HK-2 (cell line): ENCODE data around the gene FRMD6.

Experiments
- DNase-seq: peaks from one replicate; pipeline ENCODE4 v3.0.0-alpha.2; 2018; ENCODE audit not compliant: unreplicated experiment

The FRMD6 gene

GRCh38 chr14:51666826-51667225 lies 15.1 kb downstream of the FRMD6 start:
- DNase-seq, result no peak

GRCh38 chr14:51668870-51669269 lies 17.2 kb downstream of the FRMD6 start:
- no peak for DNase-seq

GRCh38 chr14:51674294-51675002 lies 22.7 kb downstream of the FRMD6 start:
- DNase-seq, result no peak

GRCh38 chr14:51676549-51676948 lies 24.8 kb downstream of the FRMD6 start:
- DNase-seq, result no peak

GRCh38 chr14:51677266-51677665 lies 25.6 kb downstream of the FRMD6 start:
- no peak for DNase-seq

GRCh38 chr14:51677738-51678137 lies 26.0 kb downstream of the FRMD6 start:
- DNase-seq, result no peak

GRCh38 chr14:51680031-51680430 lies 28.3 kb downstream of the FRMD6 start:
- DNase-seq, result no peak

- DNase-seq, result no peak
These were observed 29.7 kb downstream of the FRMD6 start for GRCh38 chr14:51681411-51681810.

GRCh38 chr14:51682411-51682810 lies 30.7 kb downstream of the FRMD6 start:
- DNase-seq, result no peak

- DNase-seq, result no peak
These were observed 33.0 kb downstream of the FRMD6 start for GRCh38 chr14:51684760-51685159.

- no peak for DNase-seq
These were observed 39.5 kb downstream of the FRMD6 start for GRCh38 chr14:51691176-51691575.

GRCh38 chr14:51692646-51693045 lies 40.9 kb downstream of the FRMD6 start:
- no peak for DNase-seq

- no peak for DNase-seq
These were observed 46.1 kb downstream of the FRMD6 start for GRCh38 chr14:51697848-51698247.

GRCh38 chr14:51701951-51702350 lies 50.2 kb downstream of the FRMD6 start:
- DNase-seq, result no peak

GRCh38 chr14:51703787-51704186 lies 52.1 kb downstream of the FRMD6 start:
- no peak for DNase-seq

GRCh38 chr14:51704545-51704944 lies 52.8 kb downstream of the FRMD6 start:
- no peak for DNase-seq

- DNase-seq, result no peak
These were observed 55.6 kb downstream of the FRMD6 start for GRCh38 chr14:51707327-51707726.

GRCh38 chr14:51711505-51711904 lies 59.8 kb downstream of the FRMD6 start:
- DNase-seq, result no peak

GRCh38 chr14:51715250-51715649 lies 63.5 kb downstream of the FRMD6 start:
- no peak for DNase-seq

GRCh38 chr14:51715742-51716141 lies 64.0 kb downstream of the FRMD6 start:
- no peak for DNase-seq

GRCh38 chr14:51716610-51717009 lies 64.9 kb downstream of the FRMD6 start:
- no peak for DNase-seq

- no peak for DNase-seq
These were observed 66.1 kb downstream of the FRMD6 start for GRCh38 chr14:51717766-51718165.

- DNase-seq, result no peak
These were observed 68.2 kb downstream of the FRMD6 start for GRCh38 chr14:51719955-51720354.

GRCh38 chr14:51723990-51724389 lies 72.3 kb downstream of the FRMD6 start:
- no peak for DNase-seq
